GM19324 (cell line): ENCODE data around the gene PRKRIP1.

ENCODE experiments used
- ATAC-seq: cut with Tn5 transposase; IDR thresholded peaks from one replicate; pipeline ENCODE4 v1.9.1; 2021; ENCODE audit warnings: mild to moderate bottlenecking, moderate library complexity; ENCODE audit not compliant: unreplicated experiment, low FRiP score

PRKRIP1 gene

DNA sequence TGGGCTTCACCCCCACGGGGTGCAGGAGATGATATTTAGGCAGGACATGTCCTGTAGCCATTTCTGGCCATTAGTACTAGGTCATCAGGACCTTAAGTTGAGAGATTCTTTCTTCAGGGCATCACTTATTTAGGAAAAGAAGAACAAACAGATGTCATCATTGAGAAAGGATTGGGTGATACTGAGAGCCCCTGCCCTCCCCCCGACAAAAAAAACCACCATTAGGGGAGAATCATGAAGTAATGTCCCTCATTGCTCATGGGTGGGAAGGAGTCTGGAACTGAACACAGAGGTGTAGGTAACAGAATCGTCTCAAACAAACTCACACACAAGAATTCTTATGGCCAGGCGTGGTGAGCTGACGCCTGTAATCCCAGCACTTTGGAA is 30.8 kb downstream of the PRKRIP1 start:
- peak; percentile 3 for ATAC-seq

- no peak for ATAC-seq
Measured at GRCh38 chr7:102429141-102429899, 33.2 kb downstream of the PRKRIP1 start.

GRCh38 chr7:102431617-102432298 is 35.6 kb downstream of the PRKRIP1 start:
- no peak for ATAC-seq

DNA sequence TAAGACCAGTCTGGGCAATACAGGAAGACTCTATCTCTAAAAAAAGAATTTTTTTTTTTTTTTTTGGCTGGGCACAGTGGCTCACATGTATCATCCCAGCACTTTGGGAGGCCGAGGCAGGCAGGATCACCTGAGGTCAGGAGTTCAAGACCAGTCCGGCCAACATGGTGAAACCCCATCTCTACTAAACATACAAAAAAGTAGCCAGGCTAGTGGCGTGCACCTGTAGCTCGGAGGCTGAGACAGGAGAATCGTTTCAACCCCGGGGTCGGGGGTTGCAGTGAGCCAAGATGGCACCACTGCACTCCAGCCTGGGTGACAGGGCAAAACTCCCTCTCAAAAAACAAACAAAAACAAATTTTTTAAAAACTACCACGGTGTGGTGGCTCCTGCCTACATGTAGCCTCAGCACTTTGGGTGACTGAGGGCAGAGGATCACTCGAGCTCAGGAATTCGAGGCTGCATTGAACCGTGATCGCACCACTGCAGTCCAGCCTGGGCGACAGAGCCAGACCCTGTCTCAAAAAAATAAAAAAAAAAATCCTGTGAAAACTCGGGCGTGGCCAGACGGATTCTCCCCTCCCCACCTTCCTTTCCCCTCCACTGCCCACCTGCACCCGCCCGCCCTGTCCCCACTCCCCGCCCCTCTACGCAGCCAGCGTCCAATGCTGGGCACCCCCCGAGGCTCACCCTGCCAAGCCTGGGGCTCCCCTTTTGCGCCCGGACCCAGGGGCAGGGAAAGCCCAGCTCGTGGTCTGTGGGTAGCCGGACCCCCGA is 36.5 kb downstream of the PRKRIP1 start:
- ATAC-seq = peak; percentile 43

DNA sequence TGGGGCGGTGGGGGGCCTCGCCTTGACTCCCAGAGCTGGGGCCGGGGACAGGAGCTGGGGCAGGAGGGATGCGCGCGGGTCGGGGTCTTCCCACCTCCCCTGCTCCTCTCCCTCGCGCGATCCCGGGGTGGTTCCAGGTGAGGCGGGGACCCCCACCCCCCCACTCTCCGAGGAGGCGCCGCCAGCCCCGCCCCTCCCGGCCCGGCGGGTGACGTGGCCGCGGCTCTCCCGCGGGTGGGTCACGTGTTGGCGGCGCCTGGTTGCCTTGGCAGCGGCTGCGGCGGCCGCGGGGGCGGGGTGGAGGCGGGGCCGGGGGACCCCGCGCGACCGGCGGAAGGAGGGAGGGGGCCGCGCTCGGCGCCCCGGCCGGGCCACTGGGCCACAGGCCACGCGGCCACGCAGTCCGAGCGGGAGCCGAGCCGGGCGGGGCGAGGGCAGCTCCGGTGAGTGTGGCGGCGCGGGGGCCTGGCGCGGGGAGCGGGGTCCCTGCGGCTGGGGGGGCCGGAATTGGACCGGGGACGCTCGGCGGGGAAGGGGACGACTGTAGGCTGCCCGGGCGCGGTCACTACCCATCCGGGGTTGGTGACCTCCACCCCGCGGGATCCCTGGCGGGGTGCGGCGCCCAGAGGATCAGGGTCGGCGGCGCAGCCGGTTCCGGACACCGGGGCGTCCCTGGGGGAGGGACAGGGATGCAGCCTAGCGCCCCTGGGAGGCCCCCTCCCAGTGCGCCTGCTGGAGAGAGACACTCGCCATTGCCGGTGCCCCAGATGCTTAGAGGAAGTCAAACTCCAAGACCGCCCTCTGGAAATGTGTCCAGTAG is 37.3 kb downstream of the PRKRIP1 start, which contains the start of gene ORAI2:
Gene ORAI2, plus strand, starts transcription at position 357 of the 820 bp plus-strand sequence. CDS start 5,382 bp downstream, outside the sequence.
- ATAC-seq = peak; percentile 71

- ATAC-seq = no peak
Measured at GRCh38 chr7:102434039-102434486, 37.9 kb downstream of the PRKRIP1 start.

- ATAC-seq = no peak
Measured at GRCh38 chr7:102436118-102436517, 40.0 kb downstream of the PRKRIP1 start.

GRCh38 chr7:102439963-102440795 is 44.0 kb downstream of the PRKRIP1 start:
- ATAC-seq = no peak

DNA sequence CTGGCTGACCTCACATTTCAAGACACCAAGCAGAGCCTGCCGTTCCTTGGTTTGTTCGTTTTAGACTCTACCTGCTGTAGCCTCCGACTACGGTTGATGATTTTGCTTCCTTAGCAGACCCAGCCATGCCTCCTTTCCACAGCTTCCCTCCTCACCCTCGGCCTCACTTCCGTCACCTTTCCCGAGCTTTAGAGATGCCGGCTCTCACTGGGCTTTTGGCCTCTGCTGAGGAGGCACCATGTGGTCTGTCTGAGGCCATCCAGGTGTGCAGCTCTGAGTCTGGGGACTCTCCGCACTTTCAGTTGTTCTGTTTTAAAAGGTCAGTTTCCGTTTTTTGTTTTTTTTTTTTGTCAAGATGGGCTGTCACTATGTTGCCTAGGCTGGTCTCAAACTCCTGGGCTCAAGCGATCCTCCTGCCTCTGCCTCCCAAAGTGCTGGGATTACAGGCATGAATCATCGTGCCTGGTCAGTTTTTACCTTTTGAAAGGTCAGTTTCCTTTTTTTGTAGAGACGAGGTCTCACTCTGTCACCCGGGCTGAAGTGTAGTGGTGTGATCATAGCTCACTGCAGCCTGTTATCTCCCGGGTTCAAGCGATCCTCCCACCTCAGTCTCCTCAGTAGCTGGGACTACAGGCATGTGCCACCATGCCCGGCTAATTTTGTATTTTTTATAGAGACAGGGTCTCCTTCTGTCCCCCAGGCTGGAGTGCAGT is 49.0 kb downstream of the PRKRIP1 start:
- peak; percentile 39 for ATAC-seq

DNA sequence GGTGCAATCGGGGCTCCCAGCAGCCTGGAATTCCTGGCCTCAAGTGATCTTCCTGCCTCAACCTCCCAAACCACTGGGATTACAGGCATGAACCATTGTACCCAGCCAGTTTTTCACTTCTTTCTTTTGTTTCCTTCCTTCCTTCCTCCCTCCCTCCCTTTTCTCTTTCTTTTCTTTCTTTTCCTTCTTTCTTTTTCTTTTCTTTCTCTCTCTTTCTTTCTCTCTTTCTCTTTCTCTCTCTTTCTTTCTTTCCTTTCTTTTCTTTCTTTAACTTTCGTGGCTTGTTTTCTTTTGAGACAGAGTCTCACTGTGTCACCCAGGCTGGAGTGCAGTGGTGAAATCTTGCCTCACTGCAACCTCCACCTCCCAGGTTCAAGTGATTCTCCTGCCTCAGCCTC is 49.5 kb downstream of the PRKRIP1 start:
- no peak for ATAC-seq

DNA sequence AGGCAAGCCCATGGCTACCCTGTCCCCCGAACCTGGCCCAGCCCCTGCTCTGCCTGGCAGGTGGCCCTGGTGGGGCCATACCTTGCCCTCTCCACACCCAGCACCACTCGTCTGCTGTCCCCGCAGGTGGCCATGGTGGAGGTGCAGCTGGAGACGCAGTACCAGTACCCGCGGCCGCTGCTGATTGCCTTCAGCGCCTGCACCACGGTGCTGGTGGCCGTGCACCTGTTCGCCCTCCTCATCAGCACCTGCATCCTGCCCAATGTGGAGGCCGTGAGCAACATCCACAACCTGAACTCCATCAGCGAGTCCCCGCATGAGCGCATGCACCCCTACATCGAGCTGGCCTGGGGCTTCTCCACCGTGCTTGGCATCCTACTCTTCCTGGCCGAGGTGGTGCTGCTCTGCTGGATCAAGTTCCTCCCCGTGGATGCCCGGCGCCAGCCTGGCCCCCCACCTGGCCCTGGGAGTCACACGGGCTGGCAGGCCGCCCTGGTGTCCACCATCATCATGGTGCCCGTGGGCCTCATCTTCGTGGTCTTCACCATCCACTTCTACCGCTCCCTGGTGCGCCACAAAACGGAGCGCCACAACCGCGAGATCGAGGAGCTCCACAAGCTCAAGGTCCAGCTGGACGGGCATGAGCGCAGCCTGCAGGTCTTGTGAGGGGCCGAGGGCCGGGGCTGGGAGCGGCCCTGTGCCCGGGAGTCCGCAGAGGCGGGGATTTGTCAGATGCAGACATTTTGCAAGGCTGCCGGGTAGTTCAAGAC is 50.4 kb downstream of the PRKRIP1 start:
- ATAC-seq = no peak

DNA sequence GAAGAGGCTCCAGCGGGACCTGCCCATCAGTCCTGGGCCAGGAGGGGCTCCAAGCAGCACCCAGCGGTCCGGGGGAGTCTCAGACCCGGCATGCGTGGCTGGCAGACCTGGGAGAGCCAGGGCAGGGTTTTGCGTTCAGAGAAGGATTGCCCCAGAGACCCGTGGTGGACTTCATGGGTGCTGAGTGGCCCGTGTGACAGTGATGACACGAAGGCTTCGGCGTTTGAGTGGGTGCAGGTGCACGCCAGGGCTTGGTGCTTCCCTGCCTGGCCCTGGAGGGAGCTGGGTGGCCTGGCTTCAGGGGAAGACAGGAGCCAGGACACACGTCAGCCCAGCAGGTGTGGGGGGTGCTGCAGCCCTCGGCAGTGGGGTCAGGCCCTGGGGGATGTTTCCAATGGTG is 51.1 kb downstream of the PRKRIP1 start:
- ATAC-seq = no peak

DNA sequence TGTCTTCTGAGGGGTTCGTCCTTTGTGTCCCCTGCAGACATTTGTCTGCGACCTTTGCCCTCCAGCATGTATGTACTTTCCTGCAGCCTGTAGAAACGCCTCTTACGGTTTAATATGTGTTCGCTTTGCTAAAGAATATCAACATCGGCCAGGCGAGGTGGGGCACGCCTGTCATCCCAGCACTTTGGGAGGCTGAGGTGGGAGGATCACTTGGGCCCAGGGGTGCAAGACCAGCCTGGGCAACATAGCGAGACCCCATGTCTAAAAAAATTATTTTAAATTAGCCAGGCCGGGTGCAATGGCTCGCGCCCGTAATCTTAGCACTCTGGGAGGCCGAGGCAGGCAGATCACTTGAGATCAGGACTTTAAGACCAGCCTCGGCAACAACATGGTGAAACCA is 53.0 kb downstream of the PRKRIP1 start:
- ATAC-seq = no peak

DNA sequence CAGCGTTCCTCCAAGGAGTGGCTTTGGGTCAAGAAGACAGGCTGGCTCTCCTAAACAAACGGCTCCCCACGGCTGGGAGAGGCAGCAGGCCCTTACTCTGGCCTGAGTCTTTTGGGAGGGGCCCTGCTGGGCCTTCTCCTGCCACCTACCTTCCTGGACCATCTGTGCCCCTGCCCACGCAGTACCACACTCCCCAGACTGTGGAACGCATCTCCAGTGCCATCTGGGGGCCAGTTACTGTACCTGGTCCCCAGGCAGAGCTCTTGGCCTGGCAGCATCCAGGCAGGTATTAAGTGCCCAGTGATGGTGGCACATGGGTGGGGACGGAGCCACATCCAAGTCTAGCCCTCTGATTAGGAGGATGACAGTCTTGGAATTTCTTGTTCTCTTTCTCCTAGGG is 54.1 kb downstream of the PRKRIP1 start:
- ATAC-seq = no peak

DNA sequence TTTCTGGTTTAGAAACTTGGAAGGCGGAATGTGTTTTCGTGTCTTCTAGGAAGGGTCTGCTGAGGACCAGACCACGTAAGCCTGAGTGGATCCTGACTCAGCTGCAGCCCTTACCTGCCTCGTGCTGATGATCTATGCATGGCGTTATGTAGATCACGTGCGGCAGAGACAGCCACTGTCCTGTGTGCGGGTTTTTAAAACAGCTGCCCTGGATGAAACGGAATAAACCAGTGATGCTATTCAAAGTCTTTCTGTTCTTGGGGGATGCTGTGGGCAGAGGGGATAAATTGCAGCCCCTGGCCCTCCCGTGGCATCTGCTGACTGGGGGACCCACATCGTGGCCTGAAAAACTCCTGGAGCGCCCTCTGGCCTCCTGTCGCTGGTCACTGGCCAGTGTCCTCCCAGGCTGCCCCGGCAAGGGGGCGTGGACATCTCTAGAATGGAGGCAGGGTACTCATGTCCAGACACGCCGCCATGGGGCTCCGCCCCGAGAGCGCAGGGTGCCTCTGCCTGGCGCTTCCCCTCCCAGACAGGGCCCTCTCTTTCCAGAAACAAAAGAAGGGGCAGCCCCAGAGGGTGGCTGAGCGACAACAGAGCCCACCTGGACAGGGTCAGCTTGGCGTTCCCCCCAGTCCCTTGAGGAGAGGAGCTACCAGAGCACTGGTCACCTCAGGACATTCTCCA is 55.4 kb downstream of the PRKRIP1 start:
- no peak for ATAC-seq

DNA sequence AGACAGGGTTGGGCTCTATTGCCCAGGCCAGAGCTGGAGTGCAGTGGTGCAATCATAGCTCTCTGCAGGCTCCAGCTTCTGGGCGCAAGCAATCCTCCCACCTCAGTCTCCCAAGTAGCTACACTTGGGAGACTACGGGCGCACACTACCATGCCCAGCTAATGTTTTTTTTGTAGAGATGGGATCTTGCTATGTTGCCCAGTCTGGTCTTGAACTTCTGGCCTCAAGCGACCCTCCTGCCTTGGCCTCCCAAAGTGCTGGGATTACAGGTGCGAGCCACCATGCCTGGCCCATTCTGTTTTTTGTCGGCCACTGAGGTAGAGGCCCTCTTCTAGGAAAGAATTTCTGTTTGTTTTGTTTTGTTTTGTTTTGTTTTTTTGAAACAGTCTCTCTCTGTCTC is 56.3 kb downstream of the PRKRIP1 start:
- no peak for ATAC-seq

- no peak for ATAC-seq
Measured at GRCh38 chr7:102453319-102453718, 57.2 kb downstream of the PRKRIP1 start.

- ATAC-seq = no peak
Measured at GRCh38 chr7:102454468-102454867, 58.3 kb downstream of the PRKRIP1 start.
